Stimulated activated CD8-positive, alpha-beta memory T cell treated with anti-CD3 and anti-CD28 coated beads, Interleukin-15, amount 100 ng/mL, for 1 hour (primary cell): ENCODE measurements around the gene WBP1.
"Not testable (repeated sequence)": the region's sequence is repeated elsewhere in the genome, so short reads cannot be mapped to it uniquely, and the experiment has no call there.

Experiments used
- DNase-seq: peaks from one replicate; pipeline ENCODE4 v3.0.0-alpha.2; 2020; ENCODE audit warnings: low read depth

The WBP1 gene

DNA sequence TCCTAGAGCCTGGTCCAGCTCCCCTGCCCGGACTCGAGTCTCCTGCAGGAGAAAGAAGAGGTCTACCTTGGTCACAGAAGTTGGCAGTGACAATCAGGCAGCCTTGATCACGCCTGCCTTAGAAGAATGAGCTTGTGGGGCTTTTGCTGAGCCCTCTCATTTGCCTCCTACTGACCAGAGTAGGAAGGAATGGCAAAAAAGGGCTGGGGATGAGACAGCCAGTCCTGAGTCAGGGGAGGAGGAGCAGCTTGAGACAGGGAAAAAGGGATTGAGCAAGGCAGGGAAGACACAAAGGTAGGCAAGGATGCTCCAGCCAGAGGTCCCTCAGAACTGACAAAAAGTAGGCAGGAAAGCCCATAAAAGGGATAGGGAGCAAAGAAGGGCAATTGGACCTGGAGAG is 30.7 kb upstream of the WBP1 start:
- no peak for DNase-seq

DNA sequence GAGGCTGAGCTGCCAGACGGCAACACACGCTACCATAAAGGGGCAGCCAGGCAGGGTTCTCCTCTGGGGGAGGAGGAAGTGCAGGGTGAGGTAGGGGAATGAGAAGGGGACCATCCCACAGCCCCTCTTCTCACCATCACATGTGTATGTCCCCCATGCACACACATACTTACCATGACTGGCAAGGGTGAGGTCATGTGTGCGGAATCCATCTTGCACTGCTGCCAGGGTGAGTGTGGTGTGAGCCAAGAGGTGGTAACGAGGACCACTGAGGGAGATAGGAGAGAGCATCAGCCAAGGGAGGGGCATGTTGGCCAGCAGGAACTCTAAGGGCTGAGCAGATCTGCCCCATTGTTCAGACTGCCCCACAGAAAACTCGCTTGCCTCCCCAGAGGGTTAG is 29.6 kb upstream of the WBP1 start:
- no peak for DNase-seq

GRCh38 chr2:74429487-74430451 is 28.5 kb upstream of the WBP1 start:
- no peak for DNase-seq

DNA sequence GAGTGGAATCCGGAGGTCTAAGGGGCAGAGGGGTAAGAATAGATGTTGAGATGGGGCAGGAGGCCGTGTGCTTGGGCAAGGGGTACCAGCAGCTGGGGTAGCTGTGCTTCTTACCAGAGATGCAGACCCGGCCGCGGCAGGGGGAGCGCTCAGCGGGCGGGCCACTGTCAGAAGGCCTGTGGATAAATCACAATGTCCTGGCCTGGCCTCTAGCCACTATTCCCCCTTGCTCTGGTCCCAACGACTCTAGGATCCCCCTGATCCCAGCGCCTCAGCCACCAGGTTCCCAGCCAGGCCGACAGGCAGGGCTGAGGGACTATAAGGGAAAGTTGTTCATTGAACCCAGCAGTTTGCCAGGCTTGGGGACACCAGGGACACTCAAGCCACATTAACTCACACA is 27.7 kb upstream of the WBP1 start:
- no peak for DNase-seq

DNA sequence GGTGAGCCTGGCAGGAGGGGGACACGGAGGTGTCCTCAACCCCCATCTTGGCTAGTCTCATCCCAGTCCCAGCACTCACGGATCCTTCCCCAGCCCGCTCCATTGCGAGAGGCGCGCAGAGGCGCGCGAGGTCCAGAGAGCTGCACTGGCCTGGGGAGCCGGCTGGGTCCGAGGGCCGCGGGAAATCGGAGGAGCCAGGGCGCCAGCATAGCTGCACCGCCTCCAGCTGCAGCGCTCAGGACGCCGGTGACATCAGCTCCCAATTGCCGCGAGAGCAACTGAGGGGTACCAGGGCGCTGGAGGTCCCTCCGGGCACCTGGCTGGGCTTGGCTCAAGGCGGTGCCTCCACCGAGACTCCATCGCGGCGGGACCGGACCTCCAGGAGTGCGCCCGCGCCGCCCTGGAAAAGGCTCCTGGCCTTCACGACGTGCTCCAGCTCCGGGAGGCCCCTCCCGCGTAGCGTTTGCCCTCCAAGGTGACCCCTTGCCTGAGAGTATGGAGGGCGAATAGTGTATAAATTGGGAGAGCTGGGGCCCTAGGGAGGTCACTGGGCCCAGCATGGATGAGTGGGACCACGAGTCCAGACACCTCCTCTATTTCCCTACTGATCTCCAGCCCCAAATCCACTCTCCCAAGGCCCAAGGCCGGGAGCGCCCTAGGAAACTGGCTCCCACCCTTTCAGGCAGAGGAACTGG is 22.0 kb upstream of the WBP1 start:
- no peak for DNase-seq

GRCh38 chr2:74436848-74437695 is 21.2 kb upstream of the WBP1 start:
- no peak for DNase-seq

- DNase-seq, result no peak
These were observed 20.0 kb upstream of the WBP1 start for GRCh38 chr2:74438248-74438647.

DNA sequence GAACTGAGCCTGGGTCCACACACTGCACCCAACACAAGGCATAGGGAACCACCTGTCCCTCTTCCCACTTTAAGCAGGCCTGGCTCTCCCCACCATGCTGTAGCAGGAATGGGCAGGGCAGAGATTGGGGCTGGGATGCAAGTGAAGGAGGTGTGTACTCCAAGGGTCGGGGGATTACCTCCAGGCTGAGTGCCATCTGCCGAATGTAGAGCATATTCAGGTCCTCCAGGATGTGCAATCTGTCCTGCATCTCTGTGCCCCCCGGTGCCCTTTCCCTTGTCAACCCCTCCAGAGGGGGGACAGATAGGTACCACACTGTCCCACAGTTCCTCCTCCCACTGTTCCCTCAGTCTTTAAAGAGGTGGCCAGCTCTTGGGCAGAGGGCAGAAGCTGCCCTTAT is 18.9 kb upstream of the WBP1 start:
- DNase-seq, result no peak

GRCh38 chr2:74439803-74440377 is 18.3 kb upstream of the WBP1 start:
- no peak for DNase-seq

- no peak for DNase-seq
These were observed 17.7 kb upstream of the WBP1 start for GRCh38 chr2:74440378-74441169.

- no peak for DNase-seq
These were observed 17.0 kb upstream of the WBP1 start for GRCh38 chr2:74441170-74441689.

DNA sequence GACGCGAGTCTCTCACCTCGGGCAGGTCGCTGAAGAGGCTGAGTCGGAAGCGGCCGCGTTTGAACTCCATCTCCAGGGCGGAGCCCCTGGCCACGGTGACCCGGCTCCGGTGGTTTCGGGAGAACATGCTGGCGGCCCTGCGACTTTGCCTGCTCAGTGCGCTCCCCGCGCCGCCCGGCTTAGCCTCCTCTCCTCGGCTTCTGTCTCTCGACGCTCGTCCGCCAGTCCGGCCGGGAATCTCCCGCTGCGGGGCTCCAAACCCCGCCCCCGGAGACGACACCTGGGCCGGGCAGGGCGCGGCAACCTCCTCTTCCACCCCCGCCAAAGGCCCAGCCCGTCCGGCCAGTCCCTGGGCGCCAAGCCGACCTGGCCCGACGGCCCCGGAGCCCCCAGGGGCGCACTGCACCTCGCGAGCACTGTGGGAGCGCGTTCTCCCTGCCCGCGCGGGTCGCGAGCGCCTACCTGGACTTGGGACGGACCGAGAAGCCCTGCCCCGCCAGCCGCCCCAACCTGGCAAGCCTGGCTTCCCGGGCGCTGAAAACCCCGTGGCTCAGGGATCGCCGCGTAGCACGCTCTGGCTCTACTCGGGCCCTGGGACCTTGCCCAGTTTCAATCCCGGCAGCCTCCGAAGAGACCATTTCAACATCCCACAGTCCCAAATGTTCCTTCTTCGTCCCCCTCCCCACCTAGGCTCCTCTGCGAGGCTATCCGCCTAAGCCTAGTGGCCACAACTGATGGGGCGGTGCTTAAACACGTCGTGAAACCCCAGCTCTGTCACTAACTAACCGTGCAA is 16.4 kb upstream of the WBP1 start, which contains the start of gene RTKN:
RTKN (minus strand) TSS at position 248 of the 793 bp plus-strand sequence; CDS start at position 127, 121 bp downstream.
- DNase-seq, result no peak

DNA sequence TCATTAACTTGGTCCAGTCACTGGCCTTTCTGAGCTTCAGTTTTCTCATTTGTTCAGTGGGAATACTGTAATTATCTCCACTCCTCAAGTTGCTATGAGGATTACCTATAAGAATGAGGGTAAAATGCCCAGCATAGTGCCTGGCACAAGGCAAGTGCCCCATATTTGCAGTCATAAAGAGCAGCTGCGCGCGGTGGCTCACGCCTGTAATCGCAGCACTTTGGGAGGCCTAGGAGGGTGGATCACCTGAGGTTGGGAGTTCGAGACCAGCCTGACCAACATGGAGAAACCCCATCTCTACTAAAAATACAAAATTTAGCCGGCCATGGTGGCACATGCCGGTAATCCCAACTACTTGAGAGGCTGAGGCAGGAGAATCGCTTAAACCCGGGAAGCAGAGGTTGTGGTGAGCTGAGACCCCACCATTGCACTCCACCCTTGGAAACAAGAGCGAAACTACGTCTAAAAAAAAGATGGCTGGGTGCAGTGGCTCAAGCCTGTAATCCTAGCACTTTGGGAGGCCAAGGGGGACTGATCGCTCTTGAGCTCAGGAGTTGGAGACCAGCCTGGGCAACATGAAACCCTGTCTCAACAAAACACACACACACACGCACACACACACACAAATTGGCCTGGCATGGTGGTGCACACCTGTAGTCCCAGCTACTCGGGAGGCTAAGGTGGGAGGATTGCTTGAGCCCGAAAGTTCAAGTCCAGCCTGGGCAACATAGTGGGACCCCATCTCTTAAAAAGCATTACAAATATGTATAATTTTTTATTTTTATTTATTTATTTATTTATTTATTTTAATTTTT is 15.5 kb upstream of the WBP1 start:
- not testable (repeated sequence) for DNase-seq

DNA sequence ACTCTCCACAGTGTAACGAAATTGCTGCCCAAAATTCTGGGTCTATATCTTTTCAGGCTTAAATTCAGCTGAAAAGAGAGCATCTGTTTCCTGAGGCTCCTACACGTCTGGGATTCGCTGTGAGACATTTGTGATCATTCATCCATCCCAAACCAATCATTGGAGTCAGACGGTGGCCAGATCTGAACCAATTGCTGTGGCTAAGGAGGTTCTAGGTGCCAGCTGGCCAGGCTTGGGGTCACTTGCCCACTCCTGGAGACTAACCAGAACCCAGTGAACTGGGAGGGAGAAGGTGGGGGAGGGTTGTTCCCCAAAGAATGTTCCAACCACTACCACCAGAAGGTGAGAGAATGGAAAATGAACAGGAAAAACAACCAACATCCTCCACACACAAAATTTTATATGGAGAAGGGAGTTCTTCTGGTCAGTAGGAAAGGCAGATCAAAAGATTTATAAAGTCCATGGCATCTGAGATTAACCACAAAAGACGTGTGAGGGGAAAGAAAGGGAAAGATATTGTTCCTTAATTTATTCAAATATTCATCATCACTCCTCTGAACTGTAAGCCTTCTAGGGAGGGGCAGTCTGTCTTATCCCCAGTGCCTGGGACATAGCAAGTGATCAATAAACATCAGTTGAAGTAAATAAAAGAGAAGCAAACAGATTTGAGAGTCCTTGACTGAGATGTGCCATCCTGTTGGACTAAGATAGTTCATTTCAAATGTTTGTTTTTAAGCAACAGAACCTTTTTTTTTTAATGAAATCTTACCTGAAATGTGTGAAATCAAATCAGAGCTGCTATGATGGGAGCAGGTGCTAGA is 13.5 kb upstream of the WBP1 start:
- DNase-seq, result no peak

GRCh38 chr2:74447230-74447999 is 10.8 kb upstream of the WBP1 start:
- DNase-seq, result no peak

DNA sequence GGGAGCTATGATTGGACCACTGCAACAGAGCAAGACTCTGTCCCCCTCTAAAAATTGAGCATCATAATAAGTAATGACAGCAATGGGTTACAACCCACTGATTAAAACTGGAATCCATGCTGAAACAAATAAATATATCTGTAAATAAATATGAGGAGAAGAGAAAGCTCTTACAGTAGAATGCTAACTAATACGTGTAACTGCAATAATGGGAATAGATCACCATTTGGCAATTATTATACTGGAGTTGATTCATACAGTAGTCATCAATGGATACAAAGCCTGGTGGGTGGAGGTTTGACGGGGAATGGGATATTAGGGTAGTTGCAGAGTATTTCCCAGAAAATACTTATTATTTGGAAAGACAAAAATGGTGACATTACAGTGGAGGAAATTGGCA is 9.5 kb upstream of the WBP1 start:
- DNase-seq, result no peak

DNA sequence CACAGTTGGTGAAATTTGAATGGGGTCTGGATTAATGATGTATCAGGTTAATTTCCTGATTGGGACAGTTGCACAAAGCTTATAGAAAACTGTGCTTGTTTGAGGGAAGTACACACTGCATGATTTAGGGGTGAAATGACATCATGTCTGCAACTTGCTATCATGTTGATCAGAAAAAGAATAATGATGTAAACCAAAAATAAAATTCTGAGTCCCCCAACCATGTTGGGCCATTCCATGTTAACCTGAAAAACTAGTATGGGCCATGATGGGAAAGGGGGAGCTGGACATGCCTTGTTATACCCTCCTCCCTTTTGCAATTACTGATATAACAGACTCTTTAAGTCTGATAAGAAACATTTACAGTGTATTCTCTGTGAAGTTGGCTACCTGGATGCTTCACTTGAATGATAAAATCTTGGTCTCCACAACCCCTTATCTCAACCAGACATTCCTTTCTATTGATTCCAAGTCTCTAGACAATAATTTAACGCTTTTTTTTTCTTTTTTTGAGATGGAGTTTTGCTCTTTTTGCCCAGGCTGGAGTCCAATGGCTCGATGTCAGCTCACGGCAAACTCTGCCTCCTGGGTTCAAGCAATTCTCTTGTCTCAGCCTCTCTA is 7.6 kb upstream of the WBP1 start:
- DNase-seq, result no peak
